HG02763 (cell line): ENCODE results near the gene NBEAL2.
"Not testable (repeated sequence)": the region's sequence is repeated elsewhere in the genome, so short reads cannot be mapped to it uniquely, and the experiment has no call there.

Source experiments
- ATAC-seq: cut with Tn5 transposase; IDR thresholded peaks from one replicate; pipeline ENCODE4 v1.9.1; 2021; ENCODE audit warnings: mild to moderate bottlenecking, moderate library complexity; ENCODE audit not compliant: unreplicated experiment

The NBEAL2 gene

GRCh38 chr3:47037302-47037701 is 57.8 kb downstream of the NBEAL2 start:
- not testable (repeated sequence) for ATAC-seq

DNA sequence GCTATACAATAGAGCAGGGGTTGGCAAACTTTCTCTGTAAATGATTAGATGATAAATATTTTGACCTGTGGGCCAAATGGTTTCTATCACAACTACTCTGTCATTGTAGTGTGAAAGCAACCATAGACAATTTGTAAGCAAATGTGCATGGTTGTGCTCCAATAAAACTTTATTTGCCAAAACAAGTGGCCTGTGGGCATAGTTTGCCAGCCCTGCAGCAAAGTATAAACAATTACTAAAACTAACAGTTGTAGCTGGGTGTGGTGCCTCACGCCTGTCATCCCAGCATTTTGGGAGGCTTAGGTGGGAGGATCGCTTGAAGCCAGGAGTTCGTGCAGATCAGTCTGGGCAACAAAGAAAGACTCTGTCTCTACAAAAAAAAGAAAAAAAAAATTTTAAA is 61.6 kb downstream of the NBEAL2 start:
- no peak for ATAC-seq

- no peak for ATAC-seq
These were observed 62.8 kb downstream of the NBEAL2 start for GRCh38 chr3:47042231-47042791.

DNA sequence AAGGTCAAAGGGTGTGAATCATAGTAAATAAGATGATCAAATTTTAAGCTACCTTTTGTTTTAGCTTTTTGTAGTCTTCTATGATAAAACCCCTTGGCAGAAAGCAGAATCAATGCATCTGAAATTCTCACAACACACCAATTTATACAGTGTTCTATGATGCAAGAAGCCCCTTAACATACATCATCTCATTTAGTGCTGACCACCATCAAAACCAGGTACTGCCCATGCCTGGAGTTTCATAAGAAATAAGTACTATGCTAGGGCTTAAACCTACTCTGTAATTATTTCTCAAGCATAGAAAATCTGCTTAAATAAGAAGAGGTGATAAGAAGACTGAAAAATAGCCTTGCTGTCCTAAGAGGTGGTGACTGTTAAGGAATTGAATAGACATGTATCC is 67.6 kb downstream of the NBEAL2 start:
- ATAC-seq, result no peak

DNA sequence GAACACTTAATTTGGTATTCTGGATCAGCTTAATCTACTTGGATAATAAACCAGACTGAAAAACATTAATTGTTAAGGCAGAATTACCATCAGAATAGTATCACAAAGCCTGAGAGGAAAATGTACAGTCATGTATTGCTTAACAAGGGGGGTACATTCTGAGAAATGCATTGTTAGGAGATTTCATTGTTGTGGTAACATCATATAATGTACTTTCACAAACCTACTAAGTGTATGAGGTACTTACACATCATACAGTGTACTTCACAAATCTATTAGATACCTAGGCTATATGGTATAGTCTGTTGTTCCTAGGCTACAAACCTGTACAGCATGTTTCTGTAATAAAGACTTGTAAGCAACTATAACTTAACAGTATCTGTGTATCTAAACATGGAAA is 68.2 kb downstream of the NBEAL2 start:
- no peak for ATAC-seq

DNA sequence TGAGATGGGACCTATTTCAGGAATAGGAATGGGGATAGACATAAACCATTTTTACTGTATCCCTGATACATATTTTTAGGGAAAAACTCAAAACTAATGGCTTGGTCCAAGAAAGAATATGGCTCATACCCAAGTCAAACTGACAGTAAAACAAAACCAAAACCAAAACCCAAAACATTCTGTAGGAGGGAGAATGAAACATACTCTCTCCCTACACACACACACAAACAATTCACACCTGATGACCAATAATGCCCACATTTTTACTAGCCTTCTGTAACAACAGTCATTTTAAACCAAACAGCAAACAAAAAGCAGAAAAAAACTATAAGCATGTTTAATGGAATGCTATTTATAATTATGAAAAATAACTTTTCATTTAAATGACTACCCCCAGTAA is 74.9 kb downstream of the NBEAL2 start:
- no peak for ATAC-seq

DNA sequence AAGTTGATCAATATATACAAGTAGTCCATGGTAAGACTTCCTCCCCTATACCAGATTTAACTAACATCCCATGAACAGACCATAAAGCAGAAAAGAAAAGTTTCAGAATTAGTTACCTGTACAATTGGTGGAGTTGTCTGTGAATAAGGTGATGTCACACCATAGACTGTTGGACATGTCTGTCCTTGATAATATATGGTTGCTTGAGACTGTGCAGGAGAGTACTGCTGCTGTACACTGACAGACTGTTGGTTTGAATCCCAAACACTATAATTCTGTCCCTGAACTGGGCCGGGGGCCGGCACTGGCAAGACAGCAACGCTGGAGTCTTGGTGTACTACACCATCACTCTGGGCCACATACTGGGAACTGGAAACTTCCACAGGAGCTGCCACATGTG is 77.2 kb downstream of the NBEAL2 start:
- ATAC-seq, result no peak

DNA sequence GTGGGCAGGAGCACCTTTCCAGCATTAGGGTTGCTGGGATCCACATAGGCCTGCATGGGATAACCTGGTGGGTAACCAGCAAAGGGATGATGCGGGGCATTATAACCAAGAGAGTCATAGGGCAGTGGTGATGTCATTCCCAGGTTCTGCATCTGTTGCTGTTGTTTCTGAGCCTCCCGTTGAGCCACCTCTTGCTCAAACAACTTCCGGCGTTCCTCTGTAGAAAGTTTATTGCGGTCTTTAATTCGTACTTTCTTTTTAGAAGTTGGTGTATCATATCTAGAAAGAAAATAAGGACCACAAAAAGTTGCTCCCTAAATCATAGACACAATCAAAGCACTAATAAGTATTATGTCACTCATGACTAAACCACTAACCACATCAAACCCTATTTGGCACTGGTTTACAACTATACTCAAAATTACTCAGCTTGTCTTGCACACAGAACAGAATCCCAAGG is 77.8 kb downstream of the NBEAL2 start:
- no peak for ATAC-seq
